GM12801 (cell line): ENCODE results near the gene GABRG3.

Source experiments
- TF ChIP-seq, protein P1 (sequence below): IDR thresholded peaks from one replicate; pipeline ENCODE4 v1.5.1; 2011; ENCODE audit warnings: control low read depth; ENCODE audit not compliant: insufficient read length; ENCODE audit errors: extremely low read depth

The GABRG3 gene

DNA sequence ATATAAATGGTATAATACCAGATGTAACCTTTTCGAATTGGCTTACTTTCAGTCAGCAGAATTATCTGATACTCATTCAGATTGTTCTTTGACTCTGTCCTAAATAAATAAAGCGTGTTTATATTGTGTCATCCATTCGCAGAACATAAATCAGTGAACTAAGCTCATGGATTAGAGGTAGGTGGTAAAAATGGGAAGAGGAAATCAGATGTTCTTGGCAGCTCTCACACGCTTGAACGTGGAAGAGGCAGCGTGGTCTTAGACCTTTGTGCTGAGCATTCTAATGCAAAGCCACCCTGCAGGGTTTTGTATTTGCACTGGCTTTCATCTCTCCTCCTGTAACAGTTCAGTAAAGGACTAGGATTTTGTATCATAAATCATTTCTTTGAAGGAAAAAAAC, 441.4 kb downstream of the GABRG3 start:
- TF ChIP-seq, protein P1, sequence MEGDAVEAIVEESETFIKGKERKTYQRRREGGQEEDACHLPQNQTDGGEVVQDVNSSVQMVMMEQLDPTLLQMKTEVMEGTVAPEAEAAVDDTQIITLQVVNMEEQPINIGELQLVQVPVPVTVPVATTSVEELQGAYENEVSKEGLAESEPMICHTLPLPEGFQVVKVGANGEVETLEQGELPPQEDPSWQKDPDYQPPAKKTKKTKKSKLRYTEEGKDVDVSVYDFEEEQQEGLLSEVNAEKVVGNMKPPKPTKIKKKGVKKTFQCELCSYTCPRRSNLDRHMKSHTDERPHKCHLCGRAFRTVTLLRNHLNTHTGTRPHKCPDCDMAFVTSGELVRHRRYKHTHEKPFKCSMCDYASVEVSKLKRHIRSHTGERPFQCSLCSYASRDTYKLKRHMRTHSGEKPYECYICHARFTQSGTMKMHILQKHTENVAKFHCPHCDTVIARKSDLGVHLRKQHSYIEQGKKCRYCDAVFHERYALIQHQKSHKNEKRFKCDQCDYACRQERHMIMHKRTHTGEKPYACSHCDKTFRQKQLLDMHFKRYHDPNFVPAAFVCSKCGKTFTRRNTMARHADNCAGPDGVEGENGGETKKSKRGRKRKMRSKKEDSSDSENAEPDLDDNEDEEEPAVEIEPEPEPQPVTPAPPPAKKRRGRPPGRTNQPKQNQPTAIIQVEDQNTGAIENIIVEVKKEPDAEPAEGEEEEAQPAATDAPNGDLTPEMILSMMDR, result no peak

DNA sequence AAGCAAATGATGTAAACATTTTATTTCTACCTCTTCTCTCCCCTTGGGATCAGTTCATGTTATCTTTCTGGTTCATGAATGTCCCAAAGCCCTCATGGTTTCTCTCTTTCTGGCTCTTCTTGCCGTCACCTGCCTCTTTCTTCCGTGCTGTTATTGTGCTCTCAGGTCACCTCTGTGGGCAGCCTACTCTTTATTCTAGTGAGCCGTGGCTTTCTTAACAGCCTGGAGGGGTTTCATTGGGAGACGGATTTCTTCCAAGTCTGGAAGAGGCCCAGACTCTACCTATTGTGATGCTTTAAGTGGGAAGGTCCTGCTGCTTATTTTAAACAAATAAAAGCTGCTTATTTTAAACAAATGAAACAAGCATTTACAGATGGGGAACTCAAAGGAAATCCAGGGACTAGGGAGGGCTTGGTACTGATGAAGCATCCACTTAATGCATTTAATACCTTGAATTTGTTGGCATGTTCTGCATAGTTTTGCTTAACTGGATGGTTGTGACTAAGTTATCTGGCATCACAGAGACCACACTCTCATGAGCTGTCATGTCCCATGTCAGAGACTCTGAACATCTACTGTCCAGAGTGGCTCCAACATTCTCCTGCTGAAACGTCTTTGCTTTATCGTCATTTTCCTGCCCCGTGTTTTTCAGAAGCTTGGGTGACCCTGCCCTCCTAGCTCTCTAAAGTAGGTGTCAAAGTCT, 443.3 kb downstream of the GABRG3 start:
- TF ChIP-seq, protein P1, result no peak

GRCh38 chr15:27418726-27419125, 447.7 kb downstream of the GABRG3 start:
- TF ChIP-seq, protein P1, result no peak

GRCh38 chr15:27422997-27423396, 452.0 kb downstream of the GABRG3 start:
- TF ChIP-seq, protein P1, result no peak

DNA sequence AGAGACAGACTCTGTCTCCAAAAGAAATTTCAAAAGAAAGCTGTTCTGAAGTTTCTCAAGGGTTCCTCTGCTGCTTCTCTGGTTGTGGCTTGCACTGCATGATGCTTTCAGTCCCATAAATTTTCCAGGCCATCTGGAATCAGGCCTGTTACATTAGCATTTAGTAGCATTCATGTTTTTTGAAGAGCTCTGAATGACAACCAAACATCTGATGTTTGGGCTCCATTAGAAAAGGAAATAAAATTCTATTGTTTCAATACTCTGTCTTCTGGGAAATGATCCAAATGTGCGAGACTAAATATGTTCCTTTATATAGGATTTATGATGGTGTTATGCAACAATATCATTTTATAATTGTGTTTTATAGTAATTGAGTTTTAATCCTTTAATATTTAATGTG, 455.8 kb downstream of the GABRG3 start:
- TF ChIP-seq, protein P1, result no peak

DNA sequence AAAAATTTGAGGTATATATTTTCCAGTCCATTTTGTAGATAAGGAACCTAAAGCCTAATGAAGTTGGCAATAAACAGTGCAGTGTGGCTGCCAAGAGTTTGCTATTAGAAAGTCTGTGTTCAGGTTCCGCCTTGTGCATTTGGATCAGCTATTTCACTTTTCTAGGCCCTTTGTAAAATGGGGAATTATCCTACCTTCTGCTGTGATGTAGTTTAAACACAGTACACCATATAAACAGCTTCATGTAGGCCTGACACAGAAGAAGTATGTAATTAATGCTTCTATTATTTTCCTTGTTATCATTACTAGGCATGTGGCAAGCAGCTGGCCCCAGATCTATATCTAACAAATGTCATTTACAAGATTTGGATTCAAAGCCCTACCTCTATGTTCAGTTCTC, 456.3 kb downstream of the GABRG3 start:
- TF ChIP-seq, protein P1, result no peak

- TF ChIP-seq, protein P1, result no peak
Observed at GRCh38 chr15:27428151-27428550, 457.2 kb downstream of the GABRG3 start.
